Sigmoid colon (tissue), 7 donors: ENCODE data around the gene DHRS4. TPM values are rescaled to one million over a fixed set of nuclear protein-coding genes. Genes with fewer than 3 reads are reported as not detected.

Source experiments
- DNase-seq: peaks from one replicate; pipeline ENCODE4 v3.0.0-alpha.2; 2019
- H3K27ac ChIP-seq, 4 donors: fragments of 200-600 bp; sonication (generic); one replicate each; pipeline ENCODE4 v1.5.1; 2016 to 2019; ENCODE audit warnings: mild to moderate bottlenecking in 1 of 4
- H3K27me3 ChIP-seq, 3 donors: fragments of 200-600 bp; sonication (generic); one replicate each; pipeline ENCODE4 v1.5.1; 2019; ENCODE audit warnings: mild to moderate bottlenecking in 1 of 3
- H3K36me3 ChIP-seq, 4 donors: fragments of 200-600 bp; sonication (generic); one replicate each; pipeline ENCODE4 v1.5.1; 2016 to 2019
- H3K4me1 ChIP-seq, 4 donors: fragments of 200-600 bp; sonication (generic); one replicate each; pipeline ENCODE4 v1.5.1; 2017 to 2019
- H3K4me3 ChIP-seq, 4 donors: fragments of 200-600 bp; sonication (generic); one replicate each; pipeline ENCODE4 v1.5.1; 2017 to 2019; ENCODE audit warnings: mild to moderate bottlenecking in 2 of 4, moderate library complexity in 1 of 4
- H3K9me3 ChIP-seq, 4 donors: fragments of 200-600 bp in 3 of 4; sonication (generic) in 3 of 4; one replicate each; pipeline versions ENCODE4 v1.5.1 to v1.6.1; 2013 to 2019
- EP300 ChIP-seq, 4 donors: sonication (generic); formaldehyde crosslinking; IDR thresholded peaks; one replicate each; pipeline ENCODE4 v1.6.1; 2017; ENCODE audit warnings: antibody characterized with exemption in 4 of 4
- POLR2A ChIP-seq, 2 donors: fragments of 450-650 bp; IDR thresholded peaks; one replicate each; pipeline ENCODE4 v1.6.1; 2016; ENCODE audit warnings: antibody characterized with exemption in 2 of 2, mild to moderate bottlenecking in 2 of 2, moderate library complexity in 2 of 2
- POLR2AphosphoS5 ChIP-seq, 4 donors: sonication (generic); formaldehyde crosslinking; IDR thresholded peaks; one replicate each; pipeline ENCODE4 v1.6.1; 2017; ENCODE audit warnings: antibody characterized with exemption in 4 of 4
- WGBS, 2 donors: extraction: QIAGEN DNeasy Blood & Tissue Kit; methylation state at CpG; one replicate each; pipeline ENCODE4 v1.1.7; 2013; 5-methylcytosine and 5-hydroxymethylcytosine counted together
- intact Hi-C: fragments of 100-400 bp; cut with DNase I; formaldehyde crosslinking; loops from one replicate; pipeline ENCODE4 v1.15.1; 2023
- polyA plus RNA-seq, 3 donors: library from polyadenylated mRNA; stranded (reverse); fragments of 200-250 nt; gene quantifications; one replicate each; pipeline ENCODE4 v1.2.3, GENCODE V29; 2013
- total RNA-seq, 4 donors: library from RNA; depleted of rRNA; stranded (reverse); fragments of >200 nt; gene quantifications; one replicate each; pipeline ENCODE4 v1.1.0, GENCODE V29; 2016
- TF ChIP-seq, protein P1 (sequence below), 4 experiments: fragments of 450-650 bp in 3 of 4; fragments of 200-600 bp in 1 of 4; IDR thresholded peaks; one replicate each; pipeline ENCODE4 v1.5.1; 2016 to 2019; ENCODE audit warnings: antibody characterized with exemption in 4 of 4, mild to moderate bottlenecking in 3 of 4, moderate library complexity in 2 of 4
- donor health status: healthy with polysubstance abuse.
- donor health status: Bipolar disorder and iron deficiency.
- donor health status: healthy.

Gene DHRS4
- 10 to 100 TPM; 23.8 to 52.4 (median 37.8) TPM for total RNA-seq
- 10 to 100 TPM; 71.1 to 87.1 (median 74.0) TPM for polyA plus RNA-seq

GRCh38 chr14:23953464-23954278 lies at the start of gene DHRS4:
Gene DHRS4 (plus strand): TSS chr14:23953770. CDS start chr14:23953789, 19 bp downstream.
- Histone ChIP-seq H3K4me3 (peak within 1 kb of the TSS; percentile 55 to 78 (median 68)), H3K27me3 (no peaks in the 10 kb centered on the region), H3K36me3 (peaks cover 0 to 6% (median 3%) of the 10 kb centered on the region in 4 donors), H3K4me1 (peaks cover 0 to 30% (median 28%) of the 10 kb centered on the region in 4 donors), H3K27ac (peak within 1 kb of the TSS; percentile 81 to 93 (median 86)), H3K9me3 (no peaks in the 10 kb centered on the region)
- TF ChIP-seq, protein P1, sequence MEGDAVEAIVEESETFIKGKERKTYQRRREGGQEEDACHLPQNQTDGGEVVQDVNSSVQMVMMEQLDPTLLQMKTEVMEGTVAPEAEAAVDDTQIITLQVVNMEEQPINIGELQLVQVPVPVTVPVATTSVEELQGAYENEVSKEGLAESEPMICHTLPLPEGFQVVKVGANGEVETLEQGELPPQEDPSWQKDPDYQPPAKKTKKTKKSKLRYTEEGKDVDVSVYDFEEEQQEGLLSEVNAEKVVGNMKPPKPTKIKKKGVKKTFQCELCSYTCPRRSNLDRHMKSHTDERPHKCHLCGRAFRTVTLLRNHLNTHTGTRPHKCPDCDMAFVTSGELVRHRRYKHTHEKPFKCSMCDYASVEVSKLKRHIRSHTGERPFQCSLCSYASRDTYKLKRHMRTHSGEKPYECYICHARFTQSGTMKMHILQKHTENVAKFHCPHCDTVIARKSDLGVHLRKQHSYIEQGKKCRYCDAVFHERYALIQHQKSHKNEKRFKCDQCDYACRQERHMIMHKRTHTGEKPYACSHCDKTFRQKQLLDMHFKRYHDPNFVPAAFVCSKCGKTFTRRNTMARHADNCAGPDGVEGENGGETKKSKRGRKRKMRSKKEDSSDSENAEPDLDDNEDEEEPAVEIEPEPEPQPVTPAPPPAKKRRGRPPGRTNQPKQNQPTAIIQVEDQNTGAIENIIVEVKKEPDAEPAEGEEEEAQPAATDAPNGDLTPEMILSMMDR (IDR thresholded peaks at IDR 0.05), result peak; percentile 78 to 88 (median 86)
- TF ChIP-seq POLR2A (IDR thresholded peaks at IDR 0.05) (peak in 1 of 2 donors; percentile 45), EP300 (IDR thresholded peaks at IDR 0.05) (no peak), POLR2AphosphoS5 (IDR thresholded peaks at IDR 0.05) (peak; percentile 5 to 71 (median 58))
- 0 to 1% methylated on average over 44 of the region's 44 CpGs for WGBS, 2 donors
- intact Hi-C loops, result loop anchor here (2.0 to 5.0 kb wide), 2 partner anchors 23 to 321 kb away; no protein-coding TSS in a partner anchor
- peak; percentile 90 for DNase-seq

DNA sequence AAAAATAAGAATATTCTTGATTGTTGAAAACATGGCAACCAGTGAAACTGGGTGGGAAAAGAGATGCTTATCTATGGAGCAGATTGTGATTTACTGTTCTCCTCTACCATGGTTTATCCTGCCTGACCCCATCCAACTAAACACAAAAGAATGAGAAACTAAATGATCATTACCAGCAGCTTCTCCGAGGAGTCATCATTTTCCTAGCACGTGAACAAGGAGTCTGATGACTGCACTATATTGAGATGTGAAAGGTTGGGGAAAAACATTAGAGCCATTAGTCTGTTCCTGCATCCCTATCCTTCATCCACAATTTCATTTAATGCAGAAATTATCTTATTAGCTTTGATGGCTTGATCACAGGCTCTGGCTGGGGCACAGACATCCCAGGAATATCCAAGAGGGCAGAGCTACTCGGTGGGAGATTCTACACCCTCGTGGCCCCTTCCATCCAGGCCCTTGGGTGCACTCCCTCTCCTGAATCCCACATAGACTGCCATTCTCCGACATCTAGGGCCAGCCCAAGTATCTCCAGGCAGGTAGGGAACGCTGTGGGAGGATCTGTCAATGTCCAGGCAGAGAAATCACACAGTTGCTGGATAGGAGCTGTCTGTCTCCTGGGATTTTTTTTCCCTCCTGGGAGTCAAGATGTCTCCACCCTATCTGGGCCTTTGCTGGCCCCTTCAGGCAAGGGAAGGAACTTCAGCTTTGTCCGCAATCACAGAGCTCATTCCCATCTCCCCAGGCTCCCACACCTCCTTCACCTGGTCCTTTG lies 43.3 kb upstream of the DHRS4 start:
- 69 to 87% methylated on average over 7 of the region's 7 CpGs for WGBS, 2 donors
- Histone ChIP-seq H3K27ac (no peak overlapping the region), H3K27me3 (no peaks in the 10 kb centered on the region), H3K4me1 (no peaks in the 10 kb centered on the region), H3K4me3 (no peak overlapping the region), H3K36me3 (no peaks in the 10 kb centered on the region), H3K9me3 (no peaks in the 10 kb centered on the region)
- TF ChIP-seq POLR2AphosphoS5 (IDR thresholded peaks at IDR 0.05), result no peak
- TF ChIP-seq, protein P1 (IDR thresholded peaks at IDR 0.05), result peak; percentile 28 to 82 (median 74)
- intact Hi-C loops, result loop anchor here (1.0 kb wide), 1 partner anchor 278 kb away; no protein-coding TSS in a partner anchor
- DNase-seq, result no peak

DNA sequence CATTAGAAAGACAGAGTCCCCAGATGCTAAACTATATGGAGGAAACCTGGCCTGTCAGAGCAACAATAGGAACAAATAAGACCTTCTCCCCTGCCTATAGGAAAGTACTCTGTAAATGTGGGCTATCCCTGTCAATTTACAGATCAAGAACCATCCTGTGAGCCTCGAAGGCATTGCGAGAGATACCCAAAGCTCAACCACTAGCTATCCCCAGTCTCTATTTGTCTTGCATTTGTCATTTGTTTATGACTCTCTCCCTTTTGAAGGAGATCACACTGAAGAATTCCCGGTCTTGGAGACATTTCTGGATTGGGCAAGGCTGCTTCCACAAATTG lies 42.7 kb upstream of the DHRS4 start:
- no peaks in the 10 kb centered on the region for H3K36me3 ChIP-seq
- no peak for DNase-seq
- peaks cover 0 to 3% (median 0%) of the 10 kb centered on the region in 4 donors for H3K4me1 ChIP-seq
- 78 to 96% methylated on average over 3 of the region's 3 CpGs for WGBS, 2 donors
- no peak overlapping the region for H3K4me3 ChIP-seq
- intact Hi-C loops, result loop anchor here (1.0 kb wide), 1 partner anchor 279 kb away; no protein-coding TSS in a partner anchor
- no peak overlapping the region for H3K27ac ChIP-seq
- no peak for TF ChIP-seq POLR2AphosphoS5 (IDR thresholded peaks at IDR 0.05)
- TF ChIP-seq, protein P1 (IDR thresholded peaks at IDR 0.05), result no peak
- no peak for TF ChIP-seq POLR2A (IDR thresholded peaks at IDR 0.05)
- TF ChIP-seq EP300 (IDR thresholded peaks at IDR 0.05), result no peak
- no peaks in the 10 kb centered on the region for H3K9me3 ChIP-seq
- H3K27me3 ChIP-seq, result no peaks in the 10 kb centered on the region

DNA sequence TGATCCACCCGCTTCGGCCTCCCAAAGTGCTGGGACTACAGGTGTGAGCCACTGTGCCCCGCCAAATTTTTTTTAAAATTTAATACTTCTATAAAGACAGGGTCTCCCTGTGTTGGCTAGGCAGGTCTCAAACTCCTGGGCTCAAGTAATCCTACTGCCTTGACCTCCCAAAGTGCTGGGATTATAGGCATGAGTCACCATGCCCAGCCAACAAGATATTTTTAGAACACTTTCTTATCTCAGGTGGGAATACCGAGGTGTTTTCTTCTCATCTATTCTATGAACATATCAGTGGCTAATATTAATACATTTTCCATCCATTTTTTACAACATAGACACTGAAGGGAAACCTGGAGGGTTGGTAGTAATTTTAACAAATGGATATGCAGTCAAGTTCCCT lies 38.0 kb upstream of the DHRS4 start:
- Histone ChIP-seq H3K9me3 (no peaks in the 10 kb centered on the region), H3K4me1 (peaks cover 0 to 16% (median 3%) of the 10 kb centered on the region in 4 donors), H3K27ac (peak overlapping the region in 3 of 4 donors; percentile 30 to 45 (median 32)), H3K27me3 (no peaks in the 10 kb centered on the region), H3K4me3 (no peak overlapping the region), H3K36me3 (no peaks in the 10 kb centered on the region)
- intact Hi-C loops, result no loop called here
- no peak for DNase-seq
- TF ChIP-seq EP300 (IDR thresholded peaks at IDR 0.05) (no peak), POLR2A (IDR thresholded peaks at IDR 0.05) (no peak), POLR2AphosphoS5 (IDR thresholded peaks at IDR 0.05) (no peak)
- TF ChIP-seq, protein P1 (IDR thresholded peaks at IDR 0.05), result no peak
- WGBS, 2 donors, result 91 to 94% methylated on average over 4 of the region's 4 CpGs
